DMS53 treated with DMSO at 0.1 percent for 48 hours (cell line): ENCODE results near the gene CTDSPL.
"Not testable (repeated sequence)": the region's sequence is repeated elsewhere in the genome, so short reads cannot be mapped to it uniquely, and the experiment has no call there.

Experiments
- DNase-seq: peaks from one replicate; lab custom pipeline; 2025; ENCODE audit not compliant: unreplicated experiment; lab: John Stamatoyannopoulos, UW

The CTDSPL gene

DNA sequence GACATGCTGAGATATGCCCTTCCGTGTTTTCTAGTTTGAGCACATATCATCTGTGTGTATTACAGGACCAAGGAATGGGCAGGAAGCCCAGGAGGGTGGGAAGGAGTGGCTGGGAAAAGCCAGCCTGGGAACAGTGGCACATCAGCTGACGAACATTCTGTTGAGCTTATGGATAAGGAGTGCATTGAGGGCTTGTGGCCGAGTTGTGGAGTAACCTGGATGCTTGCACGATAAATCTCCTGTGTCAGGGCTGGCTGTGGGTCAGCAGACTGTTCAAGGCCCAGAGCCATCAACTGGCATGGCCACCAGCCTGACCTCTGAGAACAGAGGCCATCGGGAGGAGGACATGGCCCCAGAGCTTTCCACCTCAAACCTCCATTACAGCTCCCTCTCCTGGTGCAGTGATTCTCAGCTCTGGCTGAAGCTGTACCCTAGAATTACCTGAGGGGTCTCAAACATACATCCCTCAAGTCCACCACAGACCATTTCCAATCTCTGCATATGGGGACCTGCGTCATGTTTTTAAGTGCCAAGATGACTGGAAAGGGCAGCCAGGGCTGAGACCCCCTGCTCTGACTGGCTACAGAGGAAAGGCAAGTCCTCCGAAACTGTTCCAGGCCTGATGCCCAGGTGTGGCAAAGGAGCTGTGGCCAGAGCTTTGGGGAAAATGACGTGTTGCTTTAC, 124.1 kb downstream of the CTDSPL start:
- DNase-seq = no peak

DNA sequence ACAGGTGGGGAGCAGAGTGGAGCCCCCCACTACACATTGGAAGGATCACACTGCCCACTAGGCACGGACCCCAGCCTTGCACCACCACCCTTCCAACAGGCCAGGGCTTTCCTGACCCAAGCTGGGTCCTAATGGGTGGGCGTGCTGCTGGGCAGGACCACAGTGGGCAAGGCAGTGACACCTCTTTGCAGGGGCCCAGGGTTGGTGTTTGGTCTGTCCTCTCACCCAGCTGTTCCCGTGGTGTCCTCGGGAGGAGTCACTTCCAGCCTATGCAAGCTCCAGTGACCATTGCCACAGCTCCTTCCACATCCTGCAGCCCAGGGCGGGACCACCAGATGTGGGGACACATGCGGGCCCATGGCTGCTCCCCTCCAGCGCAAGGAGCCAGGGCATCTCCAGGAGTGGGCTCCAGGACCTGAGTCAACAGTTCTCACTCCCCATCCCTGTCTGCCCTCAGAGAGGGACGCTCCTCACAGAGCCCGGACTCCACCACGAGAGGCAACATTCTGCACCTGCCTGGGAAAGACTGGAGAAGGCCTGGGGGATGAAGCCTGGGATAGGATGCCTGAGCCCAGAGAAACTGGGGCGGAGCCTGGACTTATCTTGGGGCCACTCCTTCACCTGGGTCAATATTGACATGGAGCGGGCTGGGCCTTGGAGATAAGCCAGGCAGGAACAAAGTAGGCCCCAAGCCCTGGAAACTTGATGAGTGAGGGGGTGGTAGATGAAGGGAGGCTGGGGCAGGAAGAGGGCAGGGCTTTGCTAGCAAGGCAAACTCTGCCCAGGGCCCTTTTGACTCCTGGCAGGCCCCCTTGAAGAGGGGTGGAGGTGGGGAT, 125.0 kb downstream of the CTDSPL start:
- DNase-seq = peak; percentile 11

DNA sequence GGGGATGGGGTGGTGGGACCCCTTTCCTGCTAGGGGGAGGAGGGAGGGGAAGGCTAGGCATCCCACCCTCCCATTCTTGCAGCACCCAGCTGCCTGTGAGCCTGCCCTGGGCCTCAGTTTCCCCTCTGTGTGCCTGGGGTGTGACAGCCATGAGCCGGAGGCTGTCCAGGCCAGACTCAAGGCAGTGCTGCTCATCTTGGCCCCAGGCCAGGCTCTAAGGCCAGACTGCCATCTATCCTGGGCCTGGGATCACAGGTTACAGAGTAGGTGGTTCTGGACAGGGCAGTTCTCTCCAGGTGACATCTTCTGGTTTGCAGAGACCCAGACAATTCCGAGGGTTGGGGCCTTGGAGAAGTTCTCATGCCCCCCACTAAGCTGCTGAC, 125.6 kb downstream of the CTDSPL start:
- DNase-seq = no peak

GRCh38 chr3:37987751-37988179, 126.1 kb downstream of the CTDSPL start:
- DNase-seq = no peak

DNA sequence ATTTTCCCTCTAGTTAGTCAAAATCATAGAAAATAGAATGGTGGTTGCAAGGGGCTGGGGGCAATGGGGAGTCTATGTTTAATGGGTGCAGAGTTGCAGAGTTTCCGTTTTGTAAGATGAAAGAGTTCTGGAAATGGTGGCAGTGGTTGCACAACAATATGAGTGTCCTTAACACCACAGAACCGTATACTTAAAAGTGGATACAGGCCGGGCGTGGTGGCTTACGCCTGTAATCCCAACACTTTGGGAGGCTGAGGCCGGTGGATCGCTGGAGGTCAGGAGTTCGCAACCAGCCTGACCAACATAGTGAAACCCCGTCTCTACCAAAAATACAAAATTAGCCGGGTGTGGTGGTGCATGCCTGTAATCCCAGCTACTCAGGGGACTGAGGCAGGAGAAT, 126.7 kb downstream of the CTDSPL start:
- DNase-seq = not testable (repeated sequence)

GRCh38 chr3:37988931-37989525, 127.3 kb downstream of the CTDSPL start:
- DNase-seq = no peak

DNA sequence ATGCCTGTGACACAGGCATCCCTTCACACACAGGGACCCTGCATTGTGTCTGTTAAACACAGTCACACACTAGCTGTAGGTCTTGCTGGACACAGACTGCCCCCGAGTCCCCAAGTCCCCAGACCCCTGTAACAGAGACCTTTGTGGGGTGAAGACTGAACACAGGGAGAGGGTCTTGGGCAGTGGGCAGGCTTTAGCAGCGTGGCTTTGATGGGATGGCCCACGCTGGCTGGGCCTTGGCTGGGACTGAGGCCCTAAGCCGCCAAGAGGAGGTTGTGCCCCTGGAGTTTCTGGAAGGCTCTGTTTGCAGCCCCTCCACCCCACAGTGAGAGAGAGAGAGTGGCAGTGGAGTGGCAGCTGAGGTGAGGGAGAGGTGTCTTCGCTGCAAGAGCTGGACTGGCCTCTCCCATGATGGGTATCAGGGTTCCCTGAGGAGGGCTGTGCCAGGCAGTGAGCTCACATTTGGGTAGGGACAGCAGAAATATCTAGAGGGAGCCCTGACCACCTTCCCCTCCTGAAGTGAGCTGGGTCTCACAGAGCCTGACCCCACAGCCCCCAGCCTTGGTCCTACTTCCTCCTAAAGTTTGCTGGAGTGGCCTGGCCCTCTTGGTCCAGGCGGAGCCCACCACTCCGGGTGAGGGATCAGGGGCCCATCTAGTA, 128.3 kb downstream of the CTDSPL start:
- no peak for DNase-seq

- DNase-seq = no peak
These were observed 128.8 kb downstream of the CTDSPL start, which contains the start of gene VILL for GRCh38 chr3:37990527-37990926. Gene VILL, plus strand, starts transcription at chr3:37990786. Its CDS starts 2,887 bp downstream, at chr3:37993673.

DNA sequence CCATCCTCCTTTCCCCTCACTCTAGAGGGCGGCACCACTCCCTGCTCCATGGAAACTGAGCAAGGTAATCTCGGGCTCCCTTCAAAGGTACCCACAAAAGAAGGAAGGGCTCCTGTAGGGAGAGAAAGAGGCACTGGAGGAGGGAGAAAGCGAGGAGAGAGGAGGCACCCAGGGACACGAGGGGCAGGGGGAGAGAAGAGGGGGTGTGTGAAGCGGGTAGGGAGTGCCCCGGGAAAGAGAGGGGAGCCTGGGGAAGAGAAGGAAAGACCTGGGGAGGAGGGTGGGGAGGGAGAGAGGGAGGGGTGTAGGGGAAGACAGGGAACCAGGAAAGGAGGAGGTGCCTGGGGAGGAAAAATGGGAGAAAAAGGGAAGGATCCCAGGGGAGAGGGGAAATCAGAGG, 129.4 kb downstream of the CTDSPL start:
- DNase-seq = no peak

GRCh38 chr3:37991823-37992222, 130.1 kb downstream of the CTDSPL start:
- DNase-seq = no peak

- no peak for DNase-seq
These were observed 130.8 kb downstream of the CTDSPL start for GRCh38 chr3:37992271-37993066.

DNA sequence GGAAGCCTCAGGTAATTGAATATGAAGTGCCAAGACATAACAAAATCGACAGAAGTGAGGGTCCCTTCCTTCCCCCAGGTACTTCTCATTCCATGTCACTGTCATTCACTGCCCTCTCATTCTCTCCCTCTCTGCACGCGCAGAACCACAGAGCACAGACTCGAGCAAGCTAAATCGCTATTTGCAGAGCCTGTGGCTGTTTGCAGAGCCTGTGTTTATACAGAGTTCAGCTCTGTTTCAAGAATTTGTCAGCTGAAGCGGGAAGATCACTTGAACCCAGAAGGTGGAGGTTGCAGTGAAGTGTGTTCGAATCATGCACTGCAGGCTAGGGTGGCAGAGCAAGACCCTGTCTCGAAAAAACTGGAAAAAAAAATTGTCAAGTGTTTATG, 131.4 kb downstream of the CTDSPL start:
- no peak for DNase-seq

GRCh38 chr3:37993460-37993819, 131.8 kb downstream of the CTDSPL start:
- no peak for DNase-seq

DNA sequence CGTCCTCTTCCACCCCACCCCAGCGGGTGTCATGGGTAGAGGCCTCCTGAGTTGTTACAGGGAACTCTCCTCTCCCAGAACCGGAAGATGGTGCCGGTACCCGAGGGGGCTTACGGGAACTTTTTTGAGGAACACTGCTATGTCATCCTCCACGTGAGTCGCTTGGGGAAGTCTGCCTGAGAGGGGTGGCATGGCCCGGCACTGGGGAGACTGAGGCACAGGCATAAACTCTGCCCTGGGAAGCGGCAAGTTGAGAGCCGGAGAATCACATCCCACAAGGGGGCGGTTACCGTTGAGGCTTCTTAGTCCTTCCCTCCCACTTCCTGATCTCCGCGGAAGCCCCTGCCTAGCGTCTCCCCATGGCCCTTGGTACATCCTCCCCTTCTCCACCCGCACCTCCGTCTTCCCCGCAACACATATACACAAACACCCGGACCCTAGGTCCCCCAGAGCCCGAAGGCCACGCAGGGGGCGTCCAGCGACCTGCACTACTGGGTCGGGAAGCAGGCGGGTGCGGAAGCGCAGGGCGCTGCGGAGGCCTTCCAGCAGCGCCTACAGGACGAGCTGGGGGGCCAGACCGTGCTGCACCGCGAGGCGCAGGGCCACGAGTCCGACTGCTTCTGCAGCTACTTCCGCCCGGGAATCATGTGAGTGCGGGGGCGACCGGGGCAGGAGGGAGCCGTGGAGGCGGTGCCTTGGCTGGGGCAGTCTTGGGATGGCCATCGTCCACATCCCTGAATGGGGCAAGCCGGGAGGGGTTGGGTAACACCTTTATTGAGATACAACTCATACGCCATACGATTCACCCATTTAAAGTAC, 132.3 kb downstream of the CTDSPL start:
- DNase-seq = no peak

- no peak for DNase-seq
These were observed 132.9 kb downstream of the CTDSPL start for GRCh38 chr3:37994639-37994972.

- no peak for DNase-seq
These were observed 134.3 kb downstream of the CTDSPL start for GRCh38 chr3:37995652-37996641.

GRCh38 chr3:37996785-37997301, 135.2 kb downstream of the CTDSPL start:
- DNase-seq = peak; percentile 30

- DNase-seq = no peak
These were observed 135.7 kb downstream of the CTDSPL start for GRCh38 chr3:37997342-37997741.
